WTC11 (cell line): Measurements from ENCODE around the gene RIOK1.

Source experiments
- CTCF ChIP-seq: fragments of 200-600 bp; IDR thresholded peaks from 2 replicates; pipeline ENCODE4 v1.8.0; 2022; ENCODE audit warnings: antibody characterized with exemption
- E2F1 ChIP-seq: sonication (generic); formaldehyde crosslinking; IDR thresholded peaks from 2 replicates; pipeline ENCODE4 v1.8.0; 2022; ENCODE audit warnings: mild to moderate bottlenecking, missing genetic modification reagents
- ETV6 ChIP-seq: sonication (generic); formaldehyde crosslinking; IDR thresholded peaks from 2 replicates; pipeline ENCODE4 v1.8.1; 2022; ENCODE audit warnings: mild to moderate bottlenecking, missing genetic modification reagents
- KAT7 ChIP-seq: sonication (generic); formaldehyde crosslinking; IDR thresholded peaks from 2 replicates; pipeline ENCODE4 v1.8.1; 2023; ENCODE audit warnings: missing genetic modification reagents, mild to moderate bottlenecking, borderline replicate concordance
- NR2C2 ChIP-seq: sonication (generic); formaldehyde crosslinking; IDR thresholded peaks from 2 replicates; pipeline ENCODE4 v1.8.0; 2022; ENCODE audit warnings: mild to moderate bottlenecking, missing genetic modification reagents
- SMAD3 ChIP-seq: sonication (generic); formaldehyde crosslinking; IDR thresholded peaks from 2 replicates; pipeline ENCODE4 v1.8.0; 2022; ENCODE audit warnings: missing genetic modification reagents, mild to moderate bottlenecking, borderline replicate concordance
- ZNF396 ChIP-seq: fragments of 250-450 bp; sonication (Bioruptor Pico); IDR thresholded peaks from 2 replicates; pipeline ENCODE4 v1.8.0; 2021; ENCODE audit warnings: mild to moderate bottlenecking, moderate library complexity, borderline replicate concordance

GRCh38 chr6:7419065-7419464, 29.5 kb downstream of the RIOK1 start:
- TF ChIP-seq CTCF, result no peak
- TF ChIP-seq E2F1, result no peak
- no peak for TF ChIP-seq ZNF396
- TF ChIP-seq SMAD3 (CRISPR knock-in tag), result no peak
- TF ChIP-seq ETV6 (CRISPR knock-in tag), result no peak
- TF ChIP-seq KAT7 (CRISPR knock-in tag), result no peak
- no peak for TF ChIP-seq NR2C2 (CRISPR knock-in tag)
